Measurements from ENCODE around the gene CD74. TPM values are rescaled to one million over a fixed set of nuclear protein-coding genes. Genes with fewer than 3 reads are reported as not detected.
"Not testable (repeated sequence)": the region's sequence is repeated elsewhere in the genome, so short reads cannot be mapped to it uniquely, and the experiment has no call there.

Gene CD74
- total RNA-seq, 1 experiment from 2014 or later, result 12.7 TPM

DNA sequence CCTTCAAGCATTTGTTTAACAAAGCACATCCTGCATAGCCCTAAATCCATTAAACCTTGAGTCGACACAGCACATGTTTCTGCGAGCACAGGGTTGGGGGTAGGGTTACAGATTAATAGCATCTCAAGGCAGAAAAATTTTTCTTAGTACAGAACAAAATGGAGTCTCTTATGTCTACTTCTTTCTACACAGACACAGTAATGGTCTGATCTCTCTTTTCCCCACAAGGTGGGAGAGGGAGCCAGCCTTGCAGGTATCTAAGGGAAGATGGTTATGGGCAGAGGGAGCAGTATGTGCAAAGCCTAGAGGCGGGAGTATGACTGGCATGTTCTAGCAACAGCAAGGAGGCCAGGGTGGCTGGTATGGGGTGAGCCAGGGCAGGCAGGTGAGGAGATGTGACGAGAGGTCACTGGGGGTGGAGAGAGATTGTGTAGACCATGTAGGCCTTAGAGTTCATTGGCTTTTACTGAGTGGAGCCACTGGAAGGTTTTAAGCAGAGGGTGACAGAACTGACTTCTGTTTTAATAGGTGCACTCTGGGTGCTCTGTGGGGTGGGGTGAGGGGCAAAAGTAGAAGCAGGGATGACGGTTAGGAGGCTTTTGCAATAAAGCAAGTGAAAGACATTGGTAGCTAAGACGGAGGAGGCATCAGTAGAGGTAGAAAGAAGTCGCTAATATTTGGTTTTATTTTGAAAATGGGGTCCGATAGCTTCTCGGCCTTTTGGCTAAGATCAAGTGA lies 42.0 kb upstream of the CD74 start:
- TF ChIP-seq TCF7L2 (IDR thresholded peaks at IDR 0.05; ENCODE audit: low read depth, low read length) (no peak), SIN3A (IDR thresholded peaks at IDR 0.05; ENCODE audit: borderline replicate concordance, insufficient read depth, low read depth, low read length) (no peak), POLR2AphosphoS5 (IDR thresholded peaks at IDR 0.05; ENCODE audit: low read depth, low read length) (no peak)
- TF ChIP-seq, protein P1, sequence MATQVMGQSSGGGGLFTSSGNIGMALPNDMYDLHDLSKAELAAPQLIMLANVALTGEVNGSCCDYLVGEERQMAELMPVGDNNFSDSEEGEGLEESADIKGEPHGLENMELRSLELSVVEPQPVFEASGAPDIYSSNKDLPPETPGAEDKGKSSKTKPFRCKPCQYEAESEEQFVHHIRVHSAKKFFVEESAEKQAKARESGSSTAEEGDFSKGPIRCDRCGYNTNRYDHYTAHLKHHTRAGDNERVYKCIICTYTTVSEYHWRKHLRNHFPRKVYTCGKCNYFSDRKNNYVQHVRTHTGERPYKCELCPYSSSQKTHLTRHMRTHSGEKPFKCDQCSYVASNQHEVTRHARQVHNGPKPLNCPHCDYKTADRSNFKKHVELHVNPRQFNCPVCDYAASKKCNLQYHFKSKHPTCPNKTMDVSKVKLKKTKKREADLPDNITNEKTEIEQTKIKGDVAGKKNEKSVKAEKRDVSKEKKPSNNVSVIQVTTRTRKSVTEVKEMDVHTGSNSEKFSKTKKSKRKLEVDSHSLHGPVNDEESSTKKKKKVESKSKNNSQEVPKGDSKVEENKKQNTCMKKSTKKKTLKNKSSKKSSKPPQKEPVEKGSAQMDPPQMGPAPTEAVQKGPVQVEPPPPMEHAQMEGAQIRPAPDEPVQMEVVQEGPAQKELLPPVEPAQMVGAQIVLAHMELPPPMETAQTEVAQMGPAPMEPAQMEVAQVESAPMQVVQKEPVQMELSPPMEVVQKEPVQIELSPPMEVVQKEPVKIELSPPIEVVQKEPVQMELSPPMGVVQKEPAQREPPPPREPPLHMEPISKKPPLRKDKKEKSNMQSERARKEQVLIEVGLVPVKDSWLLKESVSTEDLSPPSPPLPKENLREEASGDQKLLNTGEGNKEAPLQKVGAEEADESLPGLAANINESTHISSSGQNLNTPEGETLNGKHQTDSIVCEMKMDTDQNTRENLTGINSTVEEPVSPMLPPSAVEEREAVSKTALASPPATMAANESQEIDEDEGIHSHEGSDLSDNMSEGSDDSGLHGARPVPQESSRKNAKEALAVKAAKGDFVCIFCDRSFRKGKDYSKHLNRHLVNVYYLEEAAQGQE (IDR thresholded peaks at IDR 0.05; ENCODE audit: insufficient read depth in 1 of 2, low read depth in 2 of 2, low read length in 1 of 2), result no peak
- TF ChIP-seq, protein P2, sequence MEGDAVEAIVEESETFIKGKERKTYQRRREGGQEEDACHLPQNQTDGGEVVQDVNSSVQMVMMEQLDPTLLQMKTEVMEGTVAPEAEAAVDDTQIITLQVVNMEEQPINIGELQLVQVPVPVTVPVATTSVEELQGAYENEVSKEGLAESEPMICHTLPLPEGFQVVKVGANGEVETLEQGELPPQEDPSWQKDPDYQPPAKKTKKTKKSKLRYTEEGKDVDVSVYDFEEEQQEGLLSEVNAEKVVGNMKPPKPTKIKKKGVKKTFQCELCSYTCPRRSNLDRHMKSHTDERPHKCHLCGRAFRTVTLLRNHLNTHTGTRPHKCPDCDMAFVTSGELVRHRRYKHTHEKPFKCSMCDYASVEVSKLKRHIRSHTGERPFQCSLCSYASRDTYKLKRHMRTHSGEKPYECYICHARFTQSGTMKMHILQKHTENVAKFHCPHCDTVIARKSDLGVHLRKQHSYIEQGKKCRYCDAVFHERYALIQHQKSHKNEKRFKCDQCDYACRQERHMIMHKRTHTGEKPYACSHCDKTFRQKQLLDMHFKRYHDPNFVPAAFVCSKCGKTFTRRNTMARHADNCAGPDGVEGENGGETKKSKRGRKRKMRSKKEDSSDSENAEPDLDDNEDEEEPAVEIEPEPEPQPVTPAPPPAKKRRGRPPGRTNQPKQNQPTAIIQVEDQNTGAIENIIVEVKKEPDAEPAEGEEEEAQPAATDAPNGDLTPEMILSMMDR (IDR thresholded peaks at IDR 0.05), result no peak
- Histone ChIP-seq H3K27me3 (ENCODE audit: control insufficient read depth, insufficient read depth, low read length) (no peaks in the 10 kb centered on the region), H3K27ac (ENCODE audit: low read length) (no peak overlapping the region), H3K9me3 (ENCODE audit: control insufficient read depth, insufficient read depth, low read depth, low read length) (no peaks in the 10 kb centered on the region), H3K4me3 (ENCODE audit: low read depth in 2 of 2, low read length in 2 of 2) (no peak overlapping the region), H3K36me3 (ENCODE audit: control insufficient read depth, insufficient read depth, low read length) (no peaks in the 10 kb centered on the region), H3K4me1 (ENCODE audit: control insufficient read depth, insufficient read depth, low read length) (no peaks in the 10 kb centered on the region)
- in situ Hi-C loops (cut with HindIII; ENCODE audit: low pct_unique_long_range_greater_than_20kb, low sequenced_read_pairs), result no loop called here
- intact Hi-C loops (cut with micrococcal nuclease; ENCODE audit: unreplicated experiment), result loop anchor here (5.0 kb wide), 1 partner anchor 108 kb away; no protein-coding TSS in a partner anchor
- POLR2A ChIA-PET, result no interaction called here
- no peak for DNase-seq (ENCODE audit: low read depth, low spot score)
- no TSS peak for BruUV-seq (replicated peaks)
- CTCF ChIA-PET, result no interaction called here
- no peak for ATAC-seq

DNA sequence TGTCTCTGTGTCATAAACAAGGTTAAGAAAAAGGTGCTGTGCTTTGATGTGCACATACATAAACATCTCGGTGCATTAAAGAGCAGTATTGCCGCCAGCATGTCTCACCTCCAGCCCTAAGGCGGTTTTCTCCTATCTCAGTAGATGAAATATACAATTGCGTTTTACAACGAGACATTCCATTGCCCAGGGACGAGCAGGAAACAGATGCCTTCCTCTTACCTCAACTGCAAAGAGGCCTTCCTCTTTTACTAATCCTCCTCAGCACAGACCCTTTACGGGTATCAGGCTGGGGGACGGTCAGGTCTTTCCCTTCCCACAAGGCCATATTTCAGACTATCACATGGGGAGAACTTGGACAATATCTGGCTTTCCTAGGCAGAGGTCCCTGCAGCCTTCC lies 41.3 kb upstream of the CD74 start:
- in situ Hi-C loops (cut with HindIII; ENCODE audit: low pct_unique_long_range_greater_than_20kb, low sequenced_read_pairs); POLR2A ChIA-PET; H3K4me3 ChIP-seq (ENCODE audit: low read depth in 2 of 2, low read length in 2 of 2); H3K27me3 ChIP-seq (ENCODE audit: control insufficient read depth, insufficient read depth, low read length); intact Hi-C loops (cut with micrococcal nuclease; ENCODE audit: unreplicated experiment); CTCF ChIA-PET; ATAC-seq; H3K36me3 ChIP-seq (ENCODE audit: control insufficient read depth, insufficient read depth, low read length); H3K9me3 ChIP-seq (ENCODE audit: control insufficient read depth, insufficient read depth, low read depth, low read length); H3K27ac ChIP-seq (ENCODE audit: low read length); DNase-seq (ENCODE audit: low read depth, low spot score); H3K4me1 ChIP-seq (ENCODE audit: control insufficient read depth, insufficient read depth, low read length); BruUV-seq (replicated peaks): not testable (repeated sequence)

DNA sequence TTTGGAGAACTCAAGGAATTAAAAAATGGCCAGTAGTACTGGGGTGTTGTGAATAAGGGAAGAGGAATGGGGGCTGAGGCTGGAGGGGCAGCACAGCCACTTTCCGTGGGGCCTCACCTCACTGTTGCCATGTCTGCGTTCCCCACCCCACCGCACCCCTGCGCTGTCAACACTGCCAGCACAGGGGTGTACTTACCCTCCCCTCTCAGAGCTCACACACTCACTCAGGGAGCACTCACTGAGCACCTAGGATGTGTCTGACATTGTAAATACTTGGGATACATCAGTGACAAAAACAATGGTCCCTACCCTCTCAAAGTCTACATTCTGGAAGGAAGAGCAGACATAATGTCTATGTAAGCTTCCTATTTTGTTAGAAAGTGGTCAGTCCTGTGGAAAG lies 40.2 kb upstream of the CD74 start:
- ChIA-PET POLR2A (no interaction called here), CTCF (no interaction called here)
- no peak for ATAC-seq

More for the DNA sequence above, 40.2 kb upstream of the CD74 start:
- H3K4me1 ChIP-seq (ENCODE audit: control insufficient read depth, insufficient read depth, low read length), result peaks cover 4% of the 10 kb centered on the region
- no peaks in the 10 kb centered on the region for H3K27me3 ChIP-seq (ENCODE audit: control insufficient read depth, insufficient read depth, low read length)
- H3K9me3 ChIP-seq (ENCODE audit: control insufficient read depth, insufficient read depth, low read depth, low read length), result no peaks in the 10 kb centered on the region
- BruUV-seq (replicated peaks), result no TSS peak
- TF ChIP-seq TCF7L2 (IDR thresholded peaks at IDR 0.05; ENCODE audit: low read depth, low read length), result no peak
- no peak for TF ChIP-seq SIN3A (IDR thresholded peaks at IDR 0.05; ENCODE audit: borderline replicate concordance, insufficient read depth, low read depth, low read length)
- TF ChIP-seq, protein P1 (IDR thresholded peaks at IDR 0.05; ENCODE audit: insufficient read depth in 1 of 2, low read depth in 2 of 2, low read length in 1 of 2), result no peak
- TF ChIP-seq, protein P2 (IDR thresholded peaks at IDR 0.05), result no peak
- TF ChIP-seq POLR2AphosphoS5 (IDR thresholded peaks at IDR 0.05; ENCODE audit: low read depth, low read length), result no peak
- in situ Hi-C loops (cut with HindIII; ENCODE audit: low pct_unique_long_range_greater_than_20kb, low sequenced_read_pairs), result no loop called here
- DNase-seq (ENCODE audit: low read depth, low spot score), result no peak
- no peak overlapping the region for H3K4me3 ChIP-seq (ENCODE audit: low read depth in 2 of 2, low read length in 2 of 2)
- peaks cover 11% of the 10 kb centered on the region for H3K36me3 ChIP-seq (ENCODE audit: control insufficient read depth, insufficient read depth, low read length)
- no peak overlapping the region for H3K27ac ChIP-seq (ENCODE audit: low read length)
- intact Hi-C loops (cut with micrococcal nuclease; ENCODE audit: unreplicated experiment), result no loop called here
